Sigmoid colon (tissue), 7 donors: ENCODE results near the gene RIGI. TPM values are rescaled to one million over a fixed set of nuclear protein-coding genes. Genes with fewer than 3 reads are reported as not detected.
A peak's percentile ranks its signal among the peaks of the same experiment; 100 is the strongest.

ENCODE experiments used
- DNase-seq: peaks from one replicate; pipeline ENCODE4 v3.0.0-alpha.2; 2019
- H3K27ac ChIP-seq, 4 donors: fragments of 200-600 bp; sonication (generic); one replicate each; pipeline ENCODE4 v1.5.1; 2016 to 2019; ENCODE audit warnings: mild to moderate bottlenecking in 1 of 4
- H3K27me3 ChIP-seq, 3 donors: fragments of 200-600 bp; sonication (generic); one replicate each; pipeline ENCODE4 v1.5.1; 2019; ENCODE audit warnings: mild to moderate bottlenecking in 1 of 3
- H3K36me3 ChIP-seq, 4 donors: fragments of 200-600 bp; sonication (generic); one replicate each; pipeline ENCODE4 v1.5.1; 2016 to 2019
- H3K4me1 ChIP-seq, 4 donors: fragments of 200-600 bp; sonication (generic); one replicate each; pipeline ENCODE4 v1.5.1; 2017 to 2019
- H3K4me3 ChIP-seq, 4 donors: fragments of 200-600 bp; sonication (generic); one replicate each; pipeline ENCODE4 v1.5.1; 2017 to 2019; ENCODE audit warnings: mild to moderate bottlenecking in 2 of 4, moderate library complexity in 1 of 4
- H3K9me3 ChIP-seq, 4 donors: fragments of 200-600 bp in 3 of 4; sonication (generic) in 3 of 4; one replicate each; pipeline versions ENCODE4 v1.5.1 to v1.6.1; 2013 to 2019
- EP300 ChIP-seq, 4 donors: sonication (generic); formaldehyde crosslinking; IDR thresholded peaks; one replicate each; pipeline ENCODE4 v1.6.1; 2017; ENCODE audit warnings: antibody characterized with exemption in 4 of 4
- POLR2A ChIP-seq, 2 donors: fragments of 450-650 bp; IDR thresholded peaks; one replicate each; pipeline ENCODE4 v1.6.1; 2016; ENCODE audit warnings: antibody characterized with exemption in 2 of 2, mild to moderate bottlenecking in 2 of 2, moderate library complexity in 2 of 2
- POLR2AphosphoS5 ChIP-seq, 4 donors: sonication (generic); formaldehyde crosslinking; IDR thresholded peaks; one replicate each; pipeline ENCODE4 v1.6.1; 2017; ENCODE audit warnings: antibody characterized with exemption in 4 of 4
- WGBS, 2 donors: extraction: QIAGEN DNeasy Blood & Tissue Kit; methylation state at CpG; one replicate each; pipeline ENCODE4 v1.1.7; 2013; 5-methylcytosine and 5-hydroxymethylcytosine counted together
- intact Hi-C: fragments of 100-400 bp; cut with DNase I; formaldehyde crosslinking; loops from one replicate; pipeline ENCODE4 v1.15.1; 2023
- polyA plus RNA-seq, 3 donors: library from polyadenylated mRNA; stranded (reverse); fragments of 200-250 nt; gene quantifications; one replicate each; pipeline ENCODE4 v1.2.3, GENCODE V29; 2013
- total RNA-seq, 4 donors: library from RNA; depleted of rRNA; stranded (reverse); fragments of >200 nt; gene quantifications; one replicate each; pipeline ENCODE4 v1.1.0, GENCODE V29; 2016
- TF ChIP-seq, protein P1 (sequence below), 4 experiments: fragments of 450-650 bp in 3 of 4; fragments of 200-600 bp in 1 of 4; IDR thresholded peaks; one replicate each; pipeline ENCODE4 v1.5.1; 2016 to 2019; ENCODE audit warnings: antibody characterized with exemption in 4 of 4, mild to moderate bottlenecking in 3 of 4, moderate library complexity in 2 of 4
- donor health status: healthy with polysubstance abuse.
- donor health status: Bipolar disorder and iron deficiency.
- donor health status: healthy.

The RIGI gene
- total RNA-seq (10 to 100 TPM in 3 of 4 donors, 1 to 10 TPM in 1; 9.4 to 19.6 (median 13.9) TPM), polyA plus RNA-seq (10 to 100 TPM in 1 of 3 donors, 1 to 10 TPM in 2; 4.4 to 11.0 (median 6.0) TPM)

GRCh38 chr9:32526041-32526706, at the start of gene RIGI:
Gene RIGI (minus strand): TSS chr9:32526196. CDS start chr9:32526166, 30 bp downstream.
- Histone ChIP-seq H3K36me3 (no peaks in the 10 kb centered on the region), H3K4me1 (peaks cover 0 to 33% (median 20%) of the 10 kb centered on the region in 4 donors), H3K27me3 (no peaks in the 10 kb centered on the region), H3K27ac (peak within 1 kb of the TSS; percentile 83 to 91 (median 86)), H3K4me3 (peak within 1 kb of the TSS; percentile 55 to 69 (median 62)), H3K9me3 (no peaks in the 10 kb centered on the region)
- TF ChIP-seq, protein P1, sequence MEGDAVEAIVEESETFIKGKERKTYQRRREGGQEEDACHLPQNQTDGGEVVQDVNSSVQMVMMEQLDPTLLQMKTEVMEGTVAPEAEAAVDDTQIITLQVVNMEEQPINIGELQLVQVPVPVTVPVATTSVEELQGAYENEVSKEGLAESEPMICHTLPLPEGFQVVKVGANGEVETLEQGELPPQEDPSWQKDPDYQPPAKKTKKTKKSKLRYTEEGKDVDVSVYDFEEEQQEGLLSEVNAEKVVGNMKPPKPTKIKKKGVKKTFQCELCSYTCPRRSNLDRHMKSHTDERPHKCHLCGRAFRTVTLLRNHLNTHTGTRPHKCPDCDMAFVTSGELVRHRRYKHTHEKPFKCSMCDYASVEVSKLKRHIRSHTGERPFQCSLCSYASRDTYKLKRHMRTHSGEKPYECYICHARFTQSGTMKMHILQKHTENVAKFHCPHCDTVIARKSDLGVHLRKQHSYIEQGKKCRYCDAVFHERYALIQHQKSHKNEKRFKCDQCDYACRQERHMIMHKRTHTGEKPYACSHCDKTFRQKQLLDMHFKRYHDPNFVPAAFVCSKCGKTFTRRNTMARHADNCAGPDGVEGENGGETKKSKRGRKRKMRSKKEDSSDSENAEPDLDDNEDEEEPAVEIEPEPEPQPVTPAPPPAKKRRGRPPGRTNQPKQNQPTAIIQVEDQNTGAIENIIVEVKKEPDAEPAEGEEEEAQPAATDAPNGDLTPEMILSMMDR (IDR thresholded peaks at IDR 0.05) = peak in 1 of 4 experiments; percentile 26
- no peak for TF ChIP-seq EP300 (IDR thresholded peaks at IDR 0.05)
- TF ChIP-seq POLR2A (IDR thresholded peaks at IDR 0.05) = peak; percentile 43 to 60
- TF ChIP-seq POLR2AphosphoS5 (IDR thresholded peaks at IDR 0.05) = peak; percentile 70 to 96 (median 86)
- intact Hi-C loops = loop anchor here (1.0 to 2.0 kb wide), 3 partner anchors 25 to 142 kb away; partner anchors contain the start of genes ACO1 and NDUFB6
- DNase-seq = peak; percentile 96
- WGBS, 2 donors = 0% methylated on average over 37 of the region's 37 CpGs

DNA sequence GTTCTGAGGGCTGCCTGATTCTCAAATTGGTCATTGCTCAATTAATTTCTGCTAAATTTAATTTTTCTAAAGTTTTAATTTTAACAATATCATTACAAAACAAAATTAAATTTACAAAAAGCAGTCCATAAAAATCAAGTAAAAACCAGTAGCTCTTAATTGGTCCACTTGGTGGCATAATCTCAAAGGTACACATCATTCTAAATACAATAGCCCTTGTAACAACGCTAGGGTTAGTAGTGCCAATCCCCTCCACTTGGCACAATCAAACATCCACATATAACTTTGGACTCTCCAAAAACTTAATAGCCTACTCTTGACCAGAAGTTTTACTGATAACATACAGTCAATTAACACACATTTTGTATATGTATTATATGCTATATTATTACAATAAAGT, 48.9 kb upstream of the RIGI start:
- 21 to 55% methylated on average over 1 of the region's 1 CpG for WGBS, 2 donors
- Histone ChIP-seq H3K4me3 (no peak overlapping the region), H3K4me1 (peaks cover 0 to 39% (median 23%) of the 10 kb centered on the region in 4 donors), H3K27ac (no peak overlapping the region), H3K36me3 (peaks cover 0 to 5% (median 0%) of the 10 kb centered on the region in 4 donors), H3K9me3 (no peaks in the 10 kb centered on the region), H3K27me3 (no peaks in the 10 kb centered on the region)
- DNase-seq = no peak
- TF ChIP-seq, protein P1 (IDR thresholded peaks at IDR 0.05) = no peak
- TF ChIP-seq EP300 (IDR thresholded peaks at IDR 0.05) (no peak), POLR2AphosphoS5 (IDR thresholded peaks at IDR 0.05) (no peak)
- intact Hi-C loops = loop anchor here (5.0 to 10.0 kb wide), 2 partner anchors 143 to 590 kb away; partner anchors contain the start of gene B4GALT1

- Histone ChIP-seq H3K27ac (peak overlapping the region; percentile 89 to 93 (median 91)), H3K9me3 (no peaks in the 10 kb centered on the region), H3K27me3 (no peaks in the 10 kb centered on the region), H3K4me3 (no peak overlapping the region), H3K36me3 (peaks cover 0 to 10% (median 3%) of the 10 kb centered on the region in 4 donors), H3K4me1 (peaks cover 0 to 31% (median 23%) of the 10 kb centered on the region in 4 donors)
- TF ChIP-seq, protein P1 (IDR thresholded peaks at IDR 0.05) = no peak
- TF ChIP-seq POLR2A (IDR thresholded peaks at IDR 0.05) (no peak), EP300 (IDR thresholded peaks at IDR 0.05) (no peak), POLR2AphosphoS5 (IDR thresholded peaks at IDR 0.05) (no peak)
- intact Hi-C loops = loop anchor here (1.0 to 10.0 kb wide), 6 partner anchors 23 to 591 kb away; partner anchors contain the start of genes ACO1, APTX, B4GALT1 and RIGI
- no peak for DNase-seq
- WGBS, 2 donors = 85 to 86% methylated on average over 7 of the region's 7 CpGs
Measured at GRCh38 chr9:32573821-32574220, 47.8 kb upstream of the RIGI start.

- Histone ChIP-seq H3K9me3 (no peaks in the 10 kb centered on the region), H3K4me3 (peak within 1 kb of the TSS; percentile 76 to 82 (median 80)), H3K36me3 (peaks cover 0 to 15% (median 3%) of the 10 kb centered on the region in 4 donors), H3K27me3 (no peaks in the 10 kb centered on the region), H3K4me1 (peaks cover 0 to 31% (median 23%) of the 10 kb centered on the region in 4 donors), H3K27ac (peak within 1 kb of the TSS; percentile 89 to 93 (median 91))
- WGBS, 2 donors = 0% methylated on average over 36 of the region's 36 CpGs
- intact Hi-C loops = loop anchor here (1.0 to 10.0 kb wide), 6 partner anchors 22 to 592 kb away; partner anchors contain the start of genes ACO1, APTX, B4GALT1 and RIGI
- TF ChIP-seq POLR2AphosphoS5 (IDR thresholded peaks at IDR 0.05) (peak; percentile 89 to 97 (median 95)), EP300 (IDR thresholded peaks at IDR 0.05) (peak in 1 of 4 donors; percentile 21), POLR2A (IDR thresholded peaks at IDR 0.05) (peak; percentile 59 to 75)
- TF ChIP-seq, protein P1 (IDR thresholded peaks at IDR 0.05) = no peak
- peak; percentile 95 for DNase-seq
Measured at GRCh38 chr9:32572900-32573523, 47.0 kb upstream of the RIGI start, which contains the start of gene NDUFB6. Gene NDUFB6 (minus strand): TSS chr9:32573159. CDS start chr9:32573060, 99 bp downstream.
